GM12801 (cell line): ENCODE measurements around the gene DPYD.

Source experiments
- CTCF ChIP-seq: IDR thresholded peaks from one replicate; pipeline ENCODE4 v1.5.1; 2011; ENCODE audit warnings: control low read depth; ENCODE audit not compliant: insufficient read length; ENCODE audit errors: extremely low read depth

The DPYD gene

DNA sequence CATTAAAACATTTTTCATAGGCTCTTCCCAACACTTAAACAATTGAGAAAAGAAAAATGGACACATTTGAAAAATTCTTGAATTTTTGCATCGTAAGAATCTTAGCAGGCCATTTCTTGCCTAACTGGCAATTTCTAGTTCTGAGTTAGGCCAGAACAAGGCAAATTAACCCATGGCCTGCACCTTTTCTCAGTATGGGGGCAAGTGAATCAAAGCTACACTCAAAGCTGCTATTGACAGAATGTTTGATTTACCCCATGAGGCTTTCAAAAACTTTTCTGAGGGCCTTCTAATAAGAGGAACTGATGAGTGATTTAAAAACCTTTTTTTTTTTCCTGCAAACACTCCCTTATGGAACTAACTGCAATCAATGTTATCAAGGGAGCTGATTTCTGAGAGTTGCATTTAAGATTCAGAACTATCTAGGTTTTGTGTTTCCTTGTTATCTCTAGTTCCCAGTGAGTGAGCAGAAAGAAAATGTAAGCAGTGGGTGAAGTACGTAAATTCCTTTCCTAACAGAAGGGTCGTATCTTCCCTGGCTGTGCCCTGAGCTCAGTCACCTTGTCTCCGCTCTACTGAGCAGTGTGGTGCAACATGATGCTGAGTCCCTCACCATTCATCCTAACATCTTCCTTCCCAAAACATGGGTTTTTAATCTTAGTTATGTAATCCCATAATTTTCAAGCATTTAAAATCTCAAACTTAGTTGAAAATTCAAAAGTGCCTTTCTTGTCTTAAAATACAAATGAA is 353.7 kb downstream of the DPYD start:
- no peak for TF ChIP-seq CTCF

DNA sequence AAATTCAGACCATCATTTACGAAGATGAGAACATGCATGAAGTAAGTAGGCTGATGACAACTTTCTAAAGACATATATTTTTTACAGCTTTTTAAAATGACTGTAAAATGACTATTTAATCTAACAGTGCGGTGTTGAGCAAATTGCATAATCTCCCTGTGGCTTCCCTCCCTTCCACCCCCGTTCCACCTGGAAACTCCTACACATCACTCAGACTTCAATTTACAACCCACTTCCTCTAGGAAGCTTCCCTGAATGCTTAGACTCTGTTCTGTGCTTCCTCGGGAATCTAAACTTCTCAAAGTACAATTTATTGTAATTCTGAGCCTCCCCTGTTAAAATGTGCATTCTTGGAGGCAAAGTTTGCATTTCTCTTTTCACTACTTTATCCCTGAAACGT is 354.9 kb downstream of the DPYD start:
- TF ChIP-seq CTCF, result no peak

DNA sequence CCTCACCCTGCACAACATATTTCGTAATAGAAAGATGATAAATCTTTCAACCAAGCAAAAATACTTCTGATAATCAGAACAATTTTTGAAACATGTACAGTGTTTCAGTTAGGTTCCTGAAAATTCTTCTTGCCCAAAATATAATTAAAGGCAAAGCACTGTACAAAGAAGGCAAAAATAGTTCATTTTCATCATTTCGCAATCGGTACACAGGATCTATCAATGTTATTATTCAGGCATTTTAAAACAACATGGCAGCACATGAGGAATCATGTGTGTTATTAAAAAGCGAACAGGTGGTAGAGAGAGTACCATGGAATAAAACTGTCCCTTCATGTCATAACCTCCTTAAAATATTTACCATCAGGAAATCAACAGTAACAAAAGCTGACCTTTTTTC is 356.9 kb downstream of the DPYD start:
- TF ChIP-seq CTCF, result no peak

DNA sequence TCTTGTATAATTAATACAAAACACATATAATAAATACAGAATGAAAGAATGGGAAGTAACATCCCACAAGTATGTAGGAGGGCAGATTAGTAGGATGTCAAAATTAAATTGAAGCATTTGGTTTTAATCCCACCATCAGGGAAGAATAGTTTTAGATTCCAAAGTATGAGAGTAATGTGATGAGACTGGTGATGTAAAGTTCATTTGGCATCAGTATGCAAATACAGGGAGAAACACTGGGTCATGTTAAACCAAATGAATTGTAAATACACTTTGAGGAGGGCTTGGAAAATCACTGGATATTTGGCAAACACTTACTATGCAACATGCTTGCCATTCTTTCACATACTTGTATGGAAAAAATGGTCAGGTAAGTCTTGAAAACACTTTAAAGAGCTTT is 358.8 kb downstream of the DPYD start:
- TF ChIP-seq CTCF, result no peak

DNA sequence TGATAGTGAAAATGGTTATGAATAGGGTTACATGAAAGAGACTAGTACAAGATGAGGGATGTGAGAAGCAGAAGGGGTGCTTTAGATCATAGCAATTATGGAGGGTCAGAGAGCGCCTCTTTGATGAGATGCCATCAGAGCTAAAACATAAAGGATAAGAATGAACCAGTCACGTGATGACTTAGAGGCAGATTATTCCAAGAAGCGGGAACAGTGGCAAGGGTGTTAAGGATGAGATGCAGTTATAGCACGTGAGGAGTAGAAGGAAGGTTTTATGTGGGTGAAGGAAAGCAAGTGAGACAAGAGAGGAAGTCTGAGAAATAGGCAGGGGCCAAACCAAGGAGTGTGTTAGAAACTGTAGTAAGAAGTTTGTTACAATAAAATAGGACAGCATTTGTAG is 360.1 kb downstream of the DPYD start:
- no peak for TF ChIP-seq CTCF

DNA sequence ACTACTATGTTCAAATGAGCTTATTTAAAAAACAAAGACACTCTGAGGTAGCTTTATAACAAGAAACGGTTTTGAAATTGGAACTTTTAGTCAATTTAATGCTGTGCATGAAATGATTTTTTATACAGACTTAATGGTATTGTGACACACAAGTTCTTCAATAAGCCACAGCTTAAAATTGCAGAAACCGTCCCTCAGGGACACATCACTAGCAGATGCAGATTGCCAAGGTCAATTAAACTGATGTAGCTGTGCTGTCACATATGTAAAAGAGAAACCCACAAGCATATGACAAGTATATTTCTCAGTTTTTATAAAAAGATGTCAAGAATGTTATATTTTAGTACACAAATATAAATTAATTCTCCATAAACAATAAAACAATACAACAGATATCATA is 366.9 kb downstream of the DPYD start:
- no peak for TF ChIP-seq CTCF

DNA sequence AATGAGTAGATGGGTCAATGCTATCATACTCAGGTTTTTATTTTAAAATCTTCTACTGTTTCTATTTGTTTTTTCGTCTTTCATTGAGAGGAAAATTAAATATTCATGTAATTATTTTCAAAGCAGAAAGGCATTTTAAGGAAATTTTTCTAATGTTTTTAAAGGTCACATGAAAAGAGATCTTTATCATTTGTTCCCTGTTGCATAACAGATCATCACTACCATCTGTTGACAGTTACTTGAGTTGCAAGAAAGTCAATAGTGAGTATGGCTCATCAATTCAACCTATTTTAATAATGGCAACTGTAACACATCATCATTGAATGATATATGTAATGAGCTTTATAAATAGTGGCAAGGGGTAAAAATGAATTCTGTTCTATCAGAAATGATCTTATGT is 369.7 kb downstream of the DPYD start:
- TF ChIP-seq CTCF, result no peak
